Measurements from ENCODE around the gene RUSC2.
"Not testable (repeated sequence)": the region's sequence is repeated elsewhere in the genome, so short reads cannot be mapped to it uniquely, and the experiment has no call there.

Gene RUSC2

DNA sequence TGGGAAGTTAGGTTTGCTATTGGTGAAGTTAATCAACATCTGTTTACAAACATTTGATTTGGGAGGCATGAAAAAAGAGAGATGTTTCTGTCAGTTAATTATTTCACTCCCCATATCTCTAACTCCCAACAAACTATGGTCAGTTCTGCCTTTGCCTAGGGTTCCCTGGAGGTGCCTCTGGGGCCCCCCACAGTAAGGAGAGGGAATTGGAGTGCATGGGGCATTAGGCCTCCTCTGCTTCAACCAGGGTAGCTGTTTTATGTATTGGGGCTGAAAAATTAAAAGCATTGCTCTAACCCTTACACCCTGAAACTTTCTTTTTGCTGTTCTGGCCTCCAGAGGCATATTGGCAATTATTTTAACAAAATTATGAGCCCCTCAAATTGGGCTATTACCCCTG lies 32.3 kb downstream of the RUSC2 start:
- DNase-seq: no peak

DNA sequence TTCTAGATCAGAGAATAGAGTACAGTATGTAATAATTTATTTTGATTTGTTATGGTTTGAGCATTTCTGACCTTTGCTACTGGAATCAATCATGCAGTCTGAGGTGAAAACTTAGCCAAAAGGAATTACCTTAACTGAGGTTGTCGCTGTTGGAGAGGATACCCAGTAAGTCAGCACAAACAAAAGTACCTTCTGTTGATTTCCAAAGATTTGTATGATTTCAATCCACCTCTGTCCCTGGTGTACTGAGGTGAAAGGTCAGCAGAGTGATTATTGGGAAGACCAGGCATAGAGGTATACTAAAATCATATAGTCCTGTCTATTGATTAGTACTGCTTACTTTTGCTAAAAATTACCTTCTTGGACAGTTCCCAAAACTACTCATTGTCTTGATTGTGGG lies 32.8 kb downstream of the RUSC2 start:
- DNase-seq: no peak

DNA sequence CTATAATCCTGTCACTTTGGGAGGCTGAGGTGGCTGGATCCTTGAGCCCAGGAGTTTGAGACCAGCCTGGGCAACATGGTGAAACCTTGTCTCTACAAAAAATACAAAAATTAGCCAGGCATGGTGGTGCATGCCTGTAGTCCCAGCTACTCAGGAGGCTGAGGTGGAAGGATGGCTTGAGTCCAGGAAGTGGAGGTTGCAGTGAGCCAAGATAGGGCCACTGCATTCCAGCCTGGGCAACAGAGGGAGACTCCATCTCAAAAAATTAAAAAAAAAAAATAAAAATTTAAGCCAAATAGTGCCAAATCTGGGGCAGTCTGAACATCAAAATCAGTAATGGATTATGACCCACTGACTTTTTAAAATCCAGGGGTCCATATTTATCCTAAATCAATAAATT lies 33.6 kb downstream of the RUSC2 start:
- DNase-seq: not testable (repeated sequence)

DNA sequence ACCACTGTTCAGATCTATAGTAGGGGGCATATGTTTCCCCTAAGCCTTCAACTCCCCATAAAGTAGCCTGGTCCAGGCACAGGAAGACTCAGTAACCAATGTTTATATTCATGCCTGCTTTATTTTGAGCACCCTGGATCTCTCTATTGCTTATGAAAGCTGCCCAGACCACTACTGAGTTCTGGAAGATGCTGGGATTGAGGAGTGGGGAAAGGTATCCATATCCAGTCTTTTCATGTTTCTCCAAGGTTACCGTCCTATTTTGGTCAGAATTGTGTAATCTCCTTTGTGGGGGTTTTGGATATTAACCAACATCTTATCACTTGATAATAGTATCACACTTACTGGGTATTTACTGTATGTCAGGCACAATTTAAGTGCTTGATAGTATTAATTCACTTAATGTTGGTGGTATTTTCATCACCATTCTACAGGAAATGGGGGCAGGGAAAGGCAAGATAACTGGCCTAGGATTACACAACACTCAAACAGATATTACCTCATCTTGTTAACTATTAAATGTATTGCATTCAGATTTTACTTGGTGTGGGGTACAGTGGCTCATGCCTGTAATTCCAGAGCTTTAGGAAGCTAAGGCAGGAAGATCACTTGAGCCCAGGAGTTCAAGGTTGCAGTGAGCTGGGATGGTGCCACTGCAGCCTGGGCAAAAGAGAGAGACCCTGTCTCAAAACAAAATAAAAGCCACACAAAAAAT lies 36.3 kb downstream of the RUSC2 start:
- no peak for DNase-seq

DNA sequence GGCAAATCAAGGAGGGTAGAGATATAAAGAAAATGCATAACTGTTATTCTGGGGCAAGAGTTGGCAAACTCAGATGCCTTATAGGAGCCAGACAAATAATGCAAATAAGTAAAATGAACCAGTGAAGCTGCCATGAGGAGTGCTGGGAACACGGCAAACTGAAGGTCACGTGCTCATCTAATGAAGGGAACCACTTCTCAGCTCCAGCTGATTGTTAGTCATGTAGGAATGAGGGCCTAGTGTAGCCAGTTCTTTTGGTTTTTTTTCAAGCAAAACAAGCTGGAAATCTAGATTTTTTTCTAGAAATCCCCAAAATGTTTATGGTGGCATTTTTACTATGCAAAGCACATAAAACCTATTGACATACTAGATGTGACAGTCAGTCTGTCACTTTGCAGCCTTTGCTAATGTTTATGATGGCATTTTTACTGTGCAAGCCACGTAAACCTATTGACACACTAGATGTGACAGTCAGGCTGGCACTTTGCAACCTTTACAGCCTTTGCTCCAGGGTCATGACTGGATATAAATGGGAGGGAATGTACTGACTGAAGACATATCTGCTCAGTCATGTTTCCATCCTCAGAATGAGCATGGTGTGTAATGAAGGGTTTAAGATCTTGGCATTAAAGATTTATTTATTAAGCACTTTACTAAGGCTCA lies 39.4 kb downstream of the RUSC2 start:
- no peak for DNase-seq

DNA sequence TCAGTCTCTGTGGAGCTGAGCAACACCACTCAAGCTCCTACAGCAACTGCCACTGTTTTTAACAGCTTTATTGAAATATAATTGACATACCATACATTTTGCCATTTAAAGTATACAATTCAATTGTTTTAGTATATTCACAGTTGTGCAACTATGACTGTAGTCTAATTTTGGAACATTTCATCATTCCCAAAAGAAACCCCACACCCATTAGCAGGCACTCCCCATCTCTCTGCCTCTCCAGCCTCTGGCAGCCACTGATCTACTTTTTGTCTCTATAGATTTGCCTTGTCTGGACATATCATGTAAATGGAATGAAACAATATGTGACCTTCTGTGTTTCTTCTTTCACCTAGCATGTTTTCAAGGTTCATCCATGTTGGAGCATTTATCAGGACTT lies 43.5 kb downstream of the RUSC2 start:
- no peak for DNase-seq

DNA sequence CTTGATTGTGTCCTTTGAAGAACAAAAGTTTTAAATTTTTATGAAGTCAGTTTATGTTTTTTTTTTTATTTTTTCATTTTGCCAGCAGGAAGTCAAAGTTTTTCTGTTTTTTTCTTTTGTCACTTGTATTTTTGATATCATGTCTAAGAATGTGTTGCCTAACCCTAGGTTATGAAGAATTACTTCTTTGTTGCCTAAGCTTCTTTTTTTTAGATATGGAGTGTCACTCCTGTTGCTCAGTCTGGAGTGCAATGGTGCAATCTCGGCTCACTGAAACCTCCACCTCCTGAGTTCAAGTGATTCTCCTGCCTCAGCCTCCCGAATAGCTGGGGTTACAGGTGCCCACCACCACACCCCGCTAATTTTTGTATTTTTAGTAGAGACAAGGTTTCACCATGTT lies 45.0 kb downstream of the RUSC2 start:
- not testable (repeated sequence) for DNase-seq

DNA sequence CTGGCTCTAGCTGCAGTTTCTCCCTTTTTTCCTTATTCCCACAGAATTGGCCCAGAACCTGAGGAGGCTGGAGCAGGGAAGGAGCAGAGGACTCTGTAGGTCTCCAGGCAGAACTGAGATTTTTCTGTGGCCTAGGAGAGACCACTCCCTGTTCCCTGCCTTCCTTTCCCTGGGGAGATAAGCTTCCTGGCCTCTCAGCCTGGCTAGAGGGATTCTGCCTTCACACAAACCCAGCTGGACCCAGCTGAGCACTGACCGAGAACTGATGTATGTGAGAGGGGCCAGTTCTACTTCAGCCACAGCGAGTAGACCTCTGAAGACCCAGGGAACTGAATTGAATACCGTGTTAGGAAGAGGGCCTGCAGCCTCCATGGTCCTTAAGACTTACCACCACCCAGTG lies 48.0 kb downstream of the RUSC2 start:
- no peak for DNase-seq

DNA sequence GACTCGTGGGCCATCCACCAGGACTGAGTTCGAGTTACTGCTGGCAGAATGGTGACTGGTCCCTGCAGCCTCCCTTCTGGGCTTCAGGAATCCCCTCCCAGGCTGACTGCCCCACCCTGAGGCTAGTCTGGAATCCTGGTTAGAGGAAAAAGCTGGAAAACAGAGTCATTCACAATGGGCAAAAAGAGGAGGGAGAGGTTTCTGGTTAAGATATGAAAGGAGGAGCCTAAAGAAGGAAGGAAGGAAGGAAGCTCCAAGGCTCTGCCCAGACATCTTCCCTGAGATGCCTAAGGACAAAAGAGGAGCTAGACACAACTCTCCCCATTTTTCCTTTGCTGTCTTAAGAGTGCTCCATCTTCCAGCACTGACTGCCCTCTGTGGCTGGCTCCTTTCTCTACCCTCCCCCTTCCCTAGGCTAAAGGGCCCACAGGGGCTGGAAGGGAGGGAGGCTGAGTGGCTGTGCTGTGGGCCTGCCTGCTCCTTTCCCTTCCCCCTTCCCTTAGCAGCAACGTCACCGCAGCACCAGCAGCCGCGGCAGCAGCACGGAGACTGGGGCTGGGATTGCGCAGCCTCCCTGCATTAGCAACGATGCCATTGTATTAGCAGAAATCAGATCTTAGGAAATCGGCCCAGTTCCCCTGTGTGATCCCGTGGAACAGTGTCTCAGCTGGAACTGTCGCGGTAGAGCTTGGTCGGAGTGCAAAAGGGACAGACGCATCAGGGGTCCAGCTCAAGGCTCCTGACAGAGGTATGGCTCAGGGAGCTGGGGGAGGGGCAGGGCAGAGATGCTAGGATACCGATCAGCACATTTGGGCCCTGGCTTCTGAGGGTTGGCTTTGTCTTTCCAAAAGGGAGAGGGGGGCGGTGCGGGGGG lies 48.7 kb downstream of the RUSC2 start:
- no peak for DNase-seq

Measured in COR-L47 (cell line).